Transverse colon (tissue), 4 donors: Measurements from ENCODE around the gene RNF121. TPM values are rescaled to one million over a fixed set of nuclear protein-coding genes. Genes with fewer than 3 reads are reported as not detected.
"Not testable (repeated sequence)": the region's sequence is repeated elsewhere in the genome, so short reads cannot be mapped to it uniquely, and the experiment has no call there.

Source experiments
- DNase-seq: peaks from one replicate; pipeline ENCODE4 v3.0.0-alpha.2; 2019
- H3K27ac ChIP-seq, 4 donors: fragments of 200-600 bp; sonication (generic); 2 replicates each; pipeline ENCODE4 v1.5.1; 2016 to 2018; ENCODE audit warnings: inconsistent platforms in 4 of 4
- H3K27me3 ChIP-seq: fragments of 200-600 bp; sonication (generic); 2 replicates; pipeline ENCODE4 v1.5.1; 2017; ENCODE audit warnings: inconsistent platforms
- H3K36me3 ChIP-seq, 4 donors: fragments of 200-600 bp; sonication (generic); 2 replicates each; pipeline ENCODE4 v1.5.1; 2017 to 2019; ENCODE audit warnings: inconsistent platforms in 4 of 4
- H3K4me1 ChIP-seq, 4 donors: fragments of 200-600 bp; sonication (generic); 2 replicates each; pipeline ENCODE4 v1.5.1; 2017 to 2020; ENCODE audit warnings: inconsistent platforms in 4 of 4
- H3K4me3 ChIP-seq, 4 donors: fragments of 200-600 bp; sonication (generic); 1 replicate in 1 of 4; 2 replicates in 3 of 4; pipeline versions ENCODE4 v1.5.1 to v1.6.1; 2017 to 2019; ENCODE audit warnings: inconsistent platforms in 4 of 4
- H3K9me3 ChIP-seq, 2 donors: fragments of 200-600 bp; sonication (generic); 2 replicates each; pipeline ENCODE4 v1.5.1; 2017 to 2019; ENCODE audit warnings: inconsistent platforms in 2 of 2
- CTCF ChIP-seq, 5 experiments: fragments of 200-600 bp in 3 of 5; fragments of 450-650 bp in 2 of 5; sonication (generic) in 3 of 5; IDR thresholded peaks; 1 replicate in 2 of 5; 2 replicates in 3 of 5; pipeline ENCODE4 v1.5.1; 2016 to 2017; ENCODE audit warnings: antibody characterized with exemption in 5 of 5, inconsistent platforms in 3 of 5, mild to moderate bottlenecking in 2 of 5, moderate library complexity in 1 of 5
- EP300 ChIP-seq: sonication (generic); formaldehyde crosslinking; IDR thresholded peaks from one replicate; pipeline ENCODE4 v1.6.1; 2017; ENCODE audit warnings: antibody characterized with exemption, low read depth
- POLR2A ChIP-seq: fragments of 450-650 bp; IDR thresholded peaks from one replicate; pipeline ENCODE4 v1.6.1; 2016; ENCODE audit warnings: antibody characterized with exemption, mild to moderate bottlenecking, moderate library complexity
- POLR2AphosphoS5 ChIP-seq, 3 donors: sonication (generic); formaldehyde crosslinking; IDR thresholded peaks; one replicate each; pipeline ENCODE4 v1.6.1; 2016; ENCODE audit warnings: antibody characterized with exemption in 3 of 3
- WGBS, 2 donors: methylation state at CpG; one replicate each; pipeline ENCODE4 v1.1.5; 2018; ENCODE audit warnings: low coverage in 1 of 2; 5-methylcytosine and 5-hydroxymethylcytosine counted together
- in situ Hi-C, 4 donors: fragments of 200-750 bp; cut with MboI; loops; one replicate each; pipeline versions ENCODE4 v1.15.0 to v1.15.1; 2017; ENCODE audit warnings: low sequenced_read_pairs in 3 of 4, low pct_ligation_motif_present in 1 of 4, low pct_unique_long_range_greater_than_20kb in 1 of 4
- intact Hi-C: fragments of 100-400 bp; cut with DNase I; formaldehyde crosslinking; loops from one replicate; pipeline ENCODE4 v1.15.1; 2023; ENCODE audit warnings: low total_unique reads
- total RNA-seq, 4 donors: library from RNA; depleted of rRNA; stranded (reverse); fragments of >200 nt; gene quantifications; one replicate each; pipeline ENCODE4 v1.1.0, GENCODE V29; 2016

Gene RNF121
- total RNA-seq, 4 donors from 2014 or later: 9.7 to 38.6 (median 31.4) TPM

GRCh38 chr11:71908218-71908617, 20.6 kb upstream of the RNF121 start:
- no peaks in the 10 kb centered on the region for H3K4me1 ChIP-seq
- H3K36me3 ChIP-seq: peaks cover 0 to 5% (median 0%) of the 10 kb centered on the region in 4 donors
- DNase-seq: no peak
- 71 to 87% methylated on average over 7 to 9 of the region's 9 CpGs for WGBS, 2 donors
- H3K9me3 ChIP-seq: no peaks in the 10 kb centered on the region
- in situ Hi-C loops: no loop called here
- intact Hi-C loops: no loop called here
- H3K27ac ChIP-seq: no peak overlapping the region
- H3K27me3 ChIP-seq: no peaks in the 10 kb centered on the region
- no peak for TF ChIP-seq POLR2AphosphoS5 (IDR thresholded peaks at IDR 0.05)
- no peak for TF ChIP-seq EP300
- TF ChIP-seq POLR2A: no peak
- no peak for TF ChIP-seq CTCF (IDR thresholded peaks at IDR 0.05)
- no peak overlapping the region for H3K4me3 ChIP-seq

- H3K4me3 ChIP-seq, H3K4me1 ChIP-seq, H3K9me3 ChIP-seq, in situ Hi-C loops, DNase-seq, H3K27me3 ChIP-seq, H3K27ac ChIP-seq: not testable (repeated sequence)
- 80 to 84% methylated on average over 1 to 5 of the region's 5 CpGs for WGBS, 2 donors
- intact Hi-C loops: loop anchor here (1.0 kb wide), 1 partner anchor 36 kb away; no protein-coding TSS in a partner anchor
- peaks cover 0 to 22% (median 10%) of the 10 kb centered on the region in 4 donors for H3K36me3 ChIP-seq
Measured at GRCh38 chr11:71910775-71911174, 18.1 kb upstream of the RNF121 start.

GRCh38 chr11:71911321-71911985, 17.4 kb upstream of the RNF121 start:
- H3K4me3 ChIP-seq, H3K27ac ChIP-seq, H3K9me3 ChIP-seq, H3K27me3 ChIP-seq, DNase-seq, H3K4me1 ChIP-seq, in situ Hi-C loops: not testable (repeated sequence)
- WGBS, 2 donors: 50 to 79% methylated on average over 2 to 10 of the region's 10 CpGs
- peaks cover 0 to 22% (median 10%) of the 10 kb centered on the region in 4 donors for H3K36me3 ChIP-seq
- intact Hi-C loops: loop anchor here (1.0 kb wide), 1 partner anchor 35 kb away; no protein-coding TSS in a partner anchor

GRCh38 chr11:71911986-71912340, 16.9 kb upstream of the RNF121 start:
- WGBS, 2 donors: 84% methylated on average over 10 of the region's 10 CpGs; no CpG with 5 or more reads in 1 of the 2 donors
- H3K4me1 ChIP-seq, H3K27ac ChIP-seq, H3K27me3 ChIP-seq, H3K4me3 ChIP-seq, DNase-seq, H3K9me3 ChIP-seq, in situ Hi-C loops: not testable (repeated sequence)
- H3K36me3 ChIP-seq: peaks cover 0 to 22% (median 10%) of the 10 kb centered on the region in 4 donors
- intact Hi-C loops: loop anchor here (1.0 kb wide), 1 partner anchor 34 kb away; no protein-coding TSS in a partner anchor

- H3K27ac ChIP-seq: no peak overlapping the region
- intact Hi-C loops: no loop called here
- TF ChIP-seq CTCF (IDR thresholded peaks at IDR 0.05) (no peak), POLR2AphosphoS5 (IDR thresholded peaks at IDR 0.05) (no peak), POLR2A (no peak)
- in situ Hi-C loops: no loop called here
- peaks cover 0 to 29% (median 10%) of the 10 kb centered on the region in 4 donors for H3K36me3 ChIP-seq
- WGBS, 2 donors: 95 to 100% methylated on average over 2 to 5 of the region's 5 CpGs
- H3K4me3 ChIP-seq: no peak overlapping the region
- no peaks in the 10 kb centered on the region for H3K9me3 ChIP-seq
- no peaks in the 10 kb centered on the region for H3K27me3 ChIP-seq
- no peak for DNase-seq
- H3K4me1 ChIP-seq: no peaks in the 10 kb centered on the region
Measured at GRCh38 chr11:71913756-71914526, 14.9 kb upstream of the RNF121 start.
